ENCODE data around the gene MCL1.
"Not testable (repeated sequence)": the region's sequence is repeated elsewhere in the genome, so short reads cannot be mapped to it uniquely, and the experiment has no call there.

The MCL1 gene

GRCh38 chr1:150603711-150604110 lies 24.3 kb upstream of the MCL1 start:
- in situ Hi-C loops (cut with MboI; ENCODE audit: low sequenced_read_pairs): no loop called here

- in situ Hi-C loops (cut with MboI; ENCODE audit: low sequenced_read_pairs): not testable (repeated sequence)
Measured at GRCh38 chr1:150602372-150602771, 23.0 kb upstream of the MCL1 start.

GRCh38 chr1:150601540-150601939 lies 22.1 kb upstream of the MCL1 start:
- in situ Hi-C loops (cut with MboI; ENCODE audit: low sequenced_read_pairs): no loop called here

- in situ Hi-C loops (cut with MboI; ENCODE audit: low sequenced_read_pairs): not testable (repeated sequence)
Measured at GRCh38 chr1:150598346-150598745, 18.9 kb upstream of the MCL1 start.

- in situ Hi-C loops (cut with MboI; ENCODE audit: low sequenced_read_pairs): no loop called here
Measured at GRCh38 chr1:150596976-150597375, 17.6 kb upstream of the MCL1 start.

- in situ Hi-C loops (cut with MboI; ENCODE audit: low sequenced_read_pairs): no loop called here
Measured at GRCh38 chr1:150596095-150596892, 16.9 kb upstream of the MCL1 start.

GRCh38 chr1:150582371-150582770 lies 3.0 kb upstream of the MCL1 start:
- in situ Hi-C loops (cut with MboI; ENCODE audit: low sequenced_read_pairs): no loop called here

GRCh38 chr1:150581962-150582361 lies 2.6 kb upstream of the MCL1 start:
- in situ Hi-C loops (cut with MboI; ENCODE audit: low sequenced_read_pairs): not testable (repeated sequence)

GRCh38 chr1:150581437-150581836 lies 2.0 kb upstream of the MCL1 start:
- in situ Hi-C loops (cut with MboI; ENCODE audit: low sequenced_read_pairs): not testable (repeated sequence)

- in situ Hi-C loops (cut with MboI; ENCODE audit: low sequenced_read_pairs): not testable (repeated sequence)
Measured at GRCh38 chr1:150580966-150581365, 1.6 kb upstream of the MCL1 start.

GRCh38 chr1:150579945-150580642 lies 684 bp upstream of the MCL1 start:
- in situ Hi-C loops (cut with MboI; ENCODE audit: low sequenced_read_pairs): no loop called here

- in situ Hi-C loops (cut with MboI; ENCODE audit: low sequenced_read_pairs): no loop called here
Measured at GRCh38 chr1:150578272-150579109, 919 bp downstream of the MCL1 start.

GRCh38 chr1:150577557-150578271 lies 1.7 kb downstream of the MCL1 start:
- in situ Hi-C loops (cut with MboI; ENCODE audit: low sequenced_read_pairs): no loop called here

GRCh38 chr1:150576794-150577556 lies 2.4 kb downstream of the MCL1 start:
- in situ Hi-C loops (cut with MboI; ENCODE audit: low sequenced_read_pairs): no loop called here

GRCh38 chr1:150576367-150576711 lies 3.1 kb downstream of the MCL1 start:
- in situ Hi-C loops (cut with MboI; ENCODE audit: low sequenced_read_pairs): no loop called here

GRCh38 chr1:150575518-150576366 lies 3.7 kb downstream of the MCL1 start:
- in situ Hi-C loops (cut with MboI; ENCODE audit: low sequenced_read_pairs): no loop called here

GRCh38 chr1:150575072-150575489 lies 4.3 kb downstream of the MCL1 start:
- in situ Hi-C loops (cut with MboI; ENCODE audit: low sequenced_read_pairs): no loop called here

- in situ Hi-C loops (cut with MboI; ENCODE audit: low sequenced_read_pairs): no loop called here
Measured at GRCh38 chr1:150574260-150575071, 4.9 kb downstream of the MCL1 start.
